GM19239 (cell line): ENCODE measurements around the gene BABAM2.
"Not testable (repeated sequence)": the region's sequence is repeated elsewhere in the genome, so short reads cannot be mapped to it uniquely, and the experiment has no call there.

Source experiments
- DNase-seq: peaks from one replicate; pipeline ENCODE4 v3.0.0; 2011; ENCODE audit warnings: low spot score; ENCODE audit not compliant: insufficient read length
- FAIRE-seq: peaks from 2 replicates; lab custom pipeline; 2011; peaks lifted over from hg19 to GRCh38; lab: Jason Lieb, UNC

Gene BABAM2

DNA sequence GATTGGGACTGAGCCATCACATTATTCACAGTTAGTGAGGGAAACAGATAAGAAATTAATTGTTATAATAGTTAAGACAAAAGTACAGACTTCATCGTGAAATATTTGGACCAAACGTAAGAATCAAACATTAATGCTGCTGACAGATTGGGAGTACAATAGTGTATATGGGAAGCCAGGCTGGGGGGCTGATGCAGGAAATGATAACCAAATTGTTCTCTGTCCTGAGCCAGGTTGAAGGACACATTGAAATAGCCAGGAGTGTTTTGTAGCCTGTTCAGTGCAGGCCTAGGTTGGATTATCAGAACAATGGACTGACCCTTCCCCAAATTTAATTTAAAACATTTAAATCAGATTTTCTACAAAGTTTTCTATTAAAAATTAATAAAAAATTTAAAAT is 203.2 kb downstream of the BABAM2 start:
- DNase-seq: no peak

DNA sequence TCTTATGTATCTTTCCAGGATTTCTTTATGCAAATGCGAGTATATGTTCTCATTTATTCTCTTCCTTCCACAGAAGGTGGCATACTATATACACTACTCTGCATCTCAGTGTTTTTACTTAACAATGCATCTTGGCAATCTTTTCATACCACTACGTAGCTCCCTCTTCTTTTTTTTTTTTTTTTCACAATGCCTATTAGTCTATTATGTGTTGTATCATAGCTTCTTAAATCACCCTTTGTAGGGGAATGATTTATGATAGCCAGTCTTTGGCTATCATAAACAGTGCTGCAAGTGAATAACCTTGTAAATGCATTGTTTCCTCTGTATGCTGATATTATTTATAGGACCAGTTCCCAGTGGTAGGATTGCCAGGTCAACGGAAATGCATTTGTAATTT is 204.2 kb downstream of the BABAM2 start:
- no peak for DNase-seq
- no peak for FAIRE-seq

More for the DNA sequence above, 203.2 kb downstream of the BABAM2 start:
- FAIRE-seq: no peak

DNA sequence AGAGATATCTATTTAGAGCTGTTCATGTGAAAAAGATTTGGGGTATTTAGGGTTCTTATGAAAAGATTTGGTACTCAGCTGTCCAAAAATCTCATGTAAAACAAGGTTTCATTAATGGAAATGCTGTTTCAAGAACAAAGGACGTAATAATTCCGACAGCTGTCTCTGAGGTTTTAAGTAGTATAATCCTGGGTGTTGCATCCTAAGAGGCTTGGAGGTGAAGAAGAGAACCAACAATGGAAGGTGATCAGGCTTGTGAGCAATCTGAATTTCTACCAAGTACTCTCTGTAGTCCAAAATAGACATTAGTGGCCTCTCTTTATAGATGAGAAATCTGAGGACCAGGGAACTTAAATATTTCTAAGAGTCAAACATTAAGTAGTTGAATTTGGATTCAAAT is 205.1 kb downstream of the BABAM2 start:
- no peak for DNase-seq
- no peak for FAIRE-seq

DNA sequence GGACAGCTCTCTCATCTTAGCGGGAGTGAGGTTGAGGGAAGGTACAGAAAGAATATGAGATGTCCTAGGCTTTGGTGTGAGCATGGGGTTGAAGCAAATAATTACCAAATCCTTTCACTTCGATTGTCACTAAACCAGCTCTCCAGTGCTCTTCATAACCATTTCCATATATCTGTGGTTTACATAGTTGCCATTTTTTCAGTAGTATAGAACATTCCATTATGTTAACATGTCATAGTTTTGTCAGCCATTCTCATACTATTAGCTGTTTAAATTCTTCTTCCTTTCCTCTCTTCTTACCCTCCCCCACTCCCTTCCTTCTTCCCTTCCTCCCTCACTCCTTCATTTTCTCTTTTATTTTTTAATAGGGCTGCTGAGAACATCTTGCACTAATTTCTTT is 205.9 kb downstream of the BABAM2 start:
- FAIRE-seq: no peak
- DNase-seq: no peak

GRCh38 chr2:28098501-28099225 is 208.1 kb downstream of the BABAM2 start:
- no peak for FAIRE-seq
- no peak for DNase-seq

DNA sequence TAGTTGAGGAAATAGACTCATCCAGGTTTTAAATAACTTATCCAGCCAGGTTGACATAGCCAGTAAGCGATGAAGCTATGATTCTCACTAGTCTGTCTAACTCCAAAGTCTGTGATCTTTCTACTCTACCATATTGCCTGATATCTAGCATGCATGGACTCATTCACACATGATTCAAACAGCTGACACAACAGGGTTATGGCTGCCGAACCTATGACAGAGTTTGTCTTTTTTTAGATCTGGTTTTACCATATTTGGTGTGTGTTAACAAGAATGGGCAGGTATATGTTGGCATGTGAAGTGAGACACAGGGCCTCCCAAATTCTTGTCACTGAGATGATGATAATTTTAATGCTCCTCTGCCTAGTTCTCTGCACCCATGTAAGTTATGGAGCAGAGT is 210.6 kb downstream of the BABAM2 start:
- no peak for FAIRE-seq
- DNase-seq: no peak

- FAIRE-seq: no peak
- DNase-seq: no peak
Observed at GRCh38 chr2:28101892-28102291, 211.4 kb downstream of the BABAM2 start.

GRCh38 chr2:28102455-28102874 is 211.9 kb downstream of the BABAM2 start:
- DNase-seq (no peak), FAIRE-seq (no peak)

GRCh38 chr2:28103611-28104010 is 213.1 kb downstream of the BABAM2 start:
- FAIRE-seq (no peak), DNase-seq (no peak)

DNA sequence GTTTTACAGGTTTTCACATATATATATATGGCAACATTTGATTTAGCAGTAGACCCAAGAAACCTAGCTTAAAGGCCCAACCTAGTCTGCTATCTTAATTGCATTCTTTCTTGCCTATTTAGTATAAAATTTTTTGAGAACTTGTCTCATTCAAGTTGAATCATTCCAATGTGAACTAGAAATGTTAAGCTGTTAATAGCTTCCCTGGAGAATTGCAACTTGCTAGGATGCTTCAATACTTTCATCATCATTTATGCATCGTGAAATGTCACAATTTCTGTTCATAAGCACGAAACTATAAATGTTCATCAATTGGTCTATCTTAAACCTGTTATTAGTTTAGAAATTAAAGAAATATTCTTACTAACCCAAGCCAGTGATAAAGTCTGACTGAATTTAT is 217.6 kb downstream of the BABAM2 start:
- FAIRE-seq (no peak), DNase-seq (no peak)

GRCh38 chr2:28113771-28114170 is 223.2 kb downstream of the BABAM2 start:
- DNase-seq, FAIRE-seq: not testable (repeated sequence)

DNA sequence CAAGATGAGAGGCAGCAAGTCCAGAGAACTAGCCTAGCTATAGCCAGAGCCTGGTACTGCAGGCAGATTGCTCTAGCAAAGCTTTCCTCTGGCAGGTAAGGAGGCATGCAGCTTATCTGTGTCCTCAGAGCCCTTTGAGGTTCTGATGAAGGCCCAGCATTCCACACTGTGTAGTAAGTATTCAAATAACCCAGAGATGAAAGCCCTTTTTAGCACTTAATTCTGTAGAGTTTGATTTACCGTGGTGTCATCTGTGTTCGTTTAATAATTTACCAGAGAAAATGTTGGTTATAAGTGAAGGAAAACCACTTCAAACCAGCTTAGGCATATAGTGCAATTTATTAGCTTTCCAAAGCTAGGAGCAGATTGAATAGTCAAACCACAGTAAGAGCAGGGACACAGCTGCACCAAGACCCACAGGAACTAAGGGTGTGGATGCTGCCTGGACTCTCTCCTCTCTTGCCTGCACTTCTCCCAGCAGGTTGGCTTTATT is 226.6 kb downstream of the BABAM2 start:
- FAIRE-seq: no peak
- DNase-seq: no peak

GRCh38 chr2:28119631-28120030 is 229.1 kb downstream of the BABAM2 start:
- FAIRE-seq (no peak), DNase-seq (no peak)

DNA sequence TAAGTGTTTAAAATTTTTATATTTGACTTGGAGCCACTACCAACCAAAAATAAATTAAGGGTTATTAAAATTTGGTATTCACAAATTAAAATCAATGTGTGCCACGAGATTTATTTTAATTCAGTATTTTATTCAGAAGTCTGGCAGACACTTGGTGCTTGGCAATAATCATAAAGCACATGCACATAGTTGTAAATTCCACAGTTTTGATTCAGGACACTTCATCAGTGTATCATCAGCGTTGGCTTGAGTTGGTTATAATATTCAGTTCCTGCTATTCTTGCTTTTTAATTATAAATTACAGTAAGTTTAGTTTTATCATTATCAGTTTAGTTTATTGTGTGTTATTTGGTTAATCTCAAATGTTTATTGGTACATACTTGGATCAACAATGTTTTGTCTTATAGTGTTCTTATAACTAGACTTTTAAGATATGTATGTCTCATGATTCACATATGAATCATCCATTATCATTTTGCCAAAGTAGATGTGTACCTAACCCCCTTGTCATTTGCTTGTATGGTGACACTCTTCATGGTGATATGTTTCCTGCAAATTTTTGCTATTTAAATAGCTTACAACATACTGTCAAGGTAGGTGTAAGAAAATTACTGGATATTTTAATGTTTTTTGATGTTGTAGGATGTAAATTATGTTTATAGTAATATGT is 237.9 kb downstream of the BABAM2 start:
- FAIRE-seq (no peak), DNase-seq (no peak)

DNA sequence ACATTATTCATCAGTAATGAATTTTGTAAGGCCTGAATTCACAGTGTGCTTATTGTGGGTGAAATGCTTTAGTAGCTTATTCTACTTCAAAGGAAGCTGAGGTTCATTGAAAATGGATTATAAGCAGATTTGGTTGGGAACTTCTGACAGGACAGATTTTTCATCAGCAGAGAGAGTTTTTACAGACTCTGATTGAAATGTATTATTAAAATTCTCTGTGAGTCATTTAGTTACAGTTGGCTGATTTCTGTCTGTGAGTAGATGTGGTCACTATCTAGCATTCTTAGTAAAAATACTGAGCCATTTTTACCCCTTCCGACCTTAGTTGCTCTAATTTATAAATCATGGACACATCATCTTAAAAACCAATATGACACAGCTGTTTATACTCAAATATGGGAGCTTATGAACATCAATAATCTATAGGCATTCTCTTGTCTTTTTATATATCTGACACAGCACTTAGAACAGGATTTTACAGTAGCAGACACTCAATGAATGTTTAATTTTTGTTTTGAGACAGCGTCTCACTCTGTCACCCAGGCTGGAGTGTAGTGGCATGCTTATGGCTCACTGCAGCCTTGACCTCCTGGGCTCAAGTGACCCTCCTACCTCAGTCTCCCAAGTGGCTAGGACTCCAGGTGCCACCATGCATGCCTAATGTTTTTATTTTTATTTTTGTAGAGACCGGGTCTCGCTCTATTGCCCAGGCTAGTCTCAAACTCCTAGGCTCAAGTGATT is 239.6 kb downstream of the BABAM2 start:
- no peak for DNase-seq
- no peak for FAIRE-seq

DNA sequence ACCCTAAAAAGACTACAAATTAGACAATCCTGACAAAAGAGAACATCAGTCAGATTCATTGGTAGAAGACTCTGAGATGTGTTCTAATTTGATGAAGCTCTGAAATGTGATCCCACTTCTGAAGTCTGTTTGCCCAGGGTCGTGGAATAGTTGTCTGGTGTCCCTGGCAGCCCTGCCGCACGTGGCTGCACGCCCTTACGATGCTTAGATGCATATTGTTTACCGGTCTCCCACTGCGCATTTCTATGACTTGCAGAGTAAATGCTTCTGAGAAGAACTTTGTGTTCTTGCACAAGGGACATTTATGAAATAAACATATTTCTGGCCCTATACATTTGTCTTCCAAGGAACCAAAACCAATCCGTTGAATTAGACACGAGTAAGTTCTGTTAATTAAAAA is 243.2 kb downstream of the BABAM2 start:
- no peak for DNase-seq
- no peak for FAIRE-seq

GRCh38 chr2:28134262-28134812 is 243.8 kb downstream of the BABAM2 start:
- FAIRE-seq: peak; percentile 59
- DNase-seq: no peak

DNA sequence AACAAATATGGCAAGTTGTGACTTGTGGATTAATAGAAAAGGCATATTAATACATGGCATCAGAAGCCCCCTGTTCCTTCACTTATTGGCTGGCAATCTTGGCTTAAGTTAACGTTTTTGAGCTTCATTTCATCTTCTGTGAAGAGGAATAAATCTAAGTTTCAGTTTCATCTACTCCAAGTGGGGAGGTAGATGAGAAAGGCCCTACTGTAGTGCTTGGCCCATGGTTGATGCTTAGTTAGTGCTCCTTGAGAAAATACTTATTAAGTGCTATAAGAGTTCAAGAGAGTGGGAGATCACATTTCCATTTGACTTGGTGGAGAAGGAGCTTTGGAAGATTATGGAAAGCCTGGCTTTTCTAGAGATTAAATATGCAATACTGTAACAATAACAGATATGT is 244.3 kb downstream of the BABAM2 start:
- DNase-seq (no peak), FAIRE-seq (peak; percentile 44)

GRCh38 chr2:28135324-28135723 is 244.8 kb downstream of the BABAM2 start:
- DNase-seq (no peak), FAIRE-seq (no peak)

- FAIRE-seq: no peak
- DNase-seq: no peak
Observed at GRCh38 chr2:28135799-28136198, 245.3 kb downstream of the BABAM2 start.

DNA sequence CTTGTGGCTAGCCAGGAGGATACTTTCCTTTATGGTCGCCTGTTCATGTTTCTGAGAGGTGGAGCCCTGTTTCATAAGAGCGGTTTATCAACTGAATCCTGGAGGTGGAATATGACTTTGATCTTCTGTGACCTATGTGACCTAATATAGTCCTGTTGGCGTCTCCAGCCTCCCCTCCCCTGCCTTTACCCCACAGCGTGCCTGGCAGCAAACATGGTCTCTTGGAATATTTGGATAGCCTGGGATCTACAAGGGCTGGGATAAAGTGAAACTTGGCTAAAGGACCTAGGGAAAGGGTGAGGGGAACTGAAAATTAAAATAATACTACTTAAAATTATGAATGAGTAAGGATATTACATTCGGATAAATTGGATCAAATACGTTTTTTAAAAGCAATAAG is 246.0 kb downstream of the BABAM2 start:
- DNase-seq: no peak
- FAIRE-seq: no peak
